ENCODE data around the gene RNF17.

RNF17 gene

GRCh38 chr13:24865163-24865953 is 101.4 kb downstream of the RNF17 start:
- Mint-ChIP-seq H3K36me3 (ENCODE audit: low read depth) (no peaks in the 10 kb centered on the region), H3K27ac (no peak overlapping the region), H3K4me1 (no peaks in the 10 kb centered on the region), H3K9me3 (no peaks in the 10 kb centered on the region), H3K27me3 (ENCODE audit: low read depth, poor library complexity) (no peaks in the 10 kb centered on the region), H3K4me3 (no peak overlapping the region)
- DNase-seq = no peak
- TF ChIP-seq CTCF (IDR thresholded peaks at IDR 0.05) = no peak

GRCh38 chr13:24866488-24866887 is 102.5 kb downstream of the RNF17 start:
- H3K36me3 Mint-ChIP-seq (ENCODE audit: low read depth) = no peaks in the 10 kb centered on the region
- no peak overlapping the region for H3K27ac Mint-ChIP-seq
- no peaks in the 10 kb centered on the region for H3K27me3 Mint-ChIP-seq (ENCODE audit: low read depth, poor library complexity)
- TF ChIP-seq CTCF (IDR thresholded peaks at IDR 0.05) = no peak
- H3K4me3 Mint-ChIP-seq = no peak overlapping the region
- no peaks in the 10 kb centered on the region for H3K9me3 Mint-ChIP-seq
- no peaks in the 10 kb centered on the region for H3K4me1 Mint-ChIP-seq
- DNase-seq = no peak

- H3K4me3 Mint-ChIP-seq = no peak overlapping the region
- no peak for DNase-seq
- no peaks in the 10 kb centered on the region for H3K9me3 Mint-ChIP-seq
- no peaks in the 10 kb centered on the region for H3K4me1 Mint-ChIP-seq
- H3K27me3 Mint-ChIP-seq (ENCODE audit: low read depth, poor library complexity) = no peaks in the 10 kb centered on the region
- no peak overlapping the region for H3K27ac Mint-ChIP-seq
- no peak for TF ChIP-seq CTCF (IDR thresholded peaks at IDR 0.05)
- H3K36me3 Mint-ChIP-seq (ENCODE audit: low read depth) = no peaks in the 10 kb centered on the region
Measured at GRCh38 chr13:24868874-24869273, 104.9 kb downstream of the RNF17 start.

GRCh38 chr13:24870380-24870760 is 106.4 kb downstream of the RNF17 start:
- Mint-ChIP-seq H3K36me3 (ENCODE audit: low read depth) (no peaks in the 10 kb centered on the region), H3K4me1 (no peaks in the 10 kb centered on the region), H3K27ac (no peak overlapping the region), H3K4me3 (no peak overlapping the region), H3K27me3 (ENCODE audit: low read depth, poor library complexity) (no peaks in the 10 kb centered on the region), H3K9me3 (no peaks in the 10 kb centered on the region)
- no peak for DNase-seq
- TF ChIP-seq CTCF (IDR thresholded peaks at IDR 0.05) = no peak

- H3K27me3 Mint-ChIP-seq (ENCODE audit: low read depth, poor library complexity) = no peaks in the 10 kb centered on the region
- H3K4me1 Mint-ChIP-seq = peaks cover 5% of the 10 kb centered on the region
- H3K36me3 Mint-ChIP-seq (ENCODE audit: low read depth) = no peaks in the 10 kb centered on the region
- no peak overlapping the region for H3K27ac Mint-ChIP-seq
- H3K4me3 Mint-ChIP-seq = no peak overlapping the region
- H3K9me3 Mint-ChIP-seq = no peaks in the 10 kb centered on the region
- no peak for DNase-seq
- no peak for TF ChIP-seq CTCF (IDR thresholded peaks at IDR 0.05)
Measured at GRCh38 chr13:24875566-24875965, 111.6 kb downstream of the RNF17 start.

GRCh38 chr13:24877531-24877930 is 113.6 kb downstream of the RNF17 start:
- DNase-seq = no peak
- Mint-ChIP-seq H3K27ac (no peak overlapping the region), H3K27me3 (ENCODE audit: low read depth, poor library complexity) (no peaks in the 10 kb centered on the region), H3K9me3 (no peaks in the 10 kb centered on the region), H3K4me3 (no peak overlapping the region), H3K36me3 (ENCODE audit: low read depth) (peaks cover 3% of the 10 kb centered on the region), H3K4me1 (peaks cover 5% of the 10 kb centered on the region)
- no peak for TF ChIP-seq CTCF (IDR thresholded peaks at IDR 0.05)

Data from nephron progenitor cell (in vitro differentiated cells).